HG02623 (cell line): Measurements from ENCODE around the gene FCHSD2.

Experiments
- ATAC-seq: cut with Tn5 transposase; IDR thresholded peaks from one replicate; pipeline ENCODE4 v1.9.1; 2021; ENCODE audit warnings: moderate library complexity; ENCODE audit not compliant: unreplicated experiment

The FCHSD2 gene

GRCh38 chr11:73172992-73173656 is 31.0 kb upstream of the FCHSD2 start:
- no peak for ATAC-seq

- no peak for ATAC-seq
Measured at GRCh38 chr11:73171436-73172161, 29.5 kb upstream of the FCHSD2 start.

GRCh38 chr11:73170140-73170539 is 28.0 kb upstream of the FCHSD2 start:
- ATAC-seq: no peak

- no peak for ATAC-seq
Measured at GRCh38 chr11:73168925-73169579, 26.9 kb upstream of the FCHSD2 start.

- ATAC-seq: no peak
Measured at GRCh38 chr11:73167363-73167954, 25.3 kb upstream of the FCHSD2 start.

GRCh38 chr11:73164803-73165540 is 22.9 kb upstream of the FCHSD2 start:
- ATAC-seq: no peak

GRCh38 chr11:73163638-73164174 is 21.6 kb upstream of the FCHSD2 start:
- ATAC-seq: no peak

- no peak for ATAC-seq
Measured at GRCh38 chr11:73162196-73162740, 20.1 kb upstream of the FCHSD2 start.

- ATAC-seq: no peak
Measured at GRCh38 chr11:73160005-73160760, 18.1 kb upstream of the FCHSD2 start.

GRCh38 chr11:73159297-73159696 is 17.2 kb upstream of the FCHSD2 start:
- no peak for ATAC-seq

GRCh38 chr11:73158356-73159051 is 16.4 kb upstream of the FCHSD2 start:
- ATAC-seq: no peak

- no peak for ATAC-seq
Measured at GRCh38 chr11:73157101-73158010, 15.2 kb upstream of the FCHSD2 start.

- no peak for ATAC-seq
Measured at GRCh38 chr11:73156686-73157085, 14.6 kb upstream of the FCHSD2 start.

GRCh38 chr11:73156114-73156513 is 14.0 kb upstream of the FCHSD2 start:
- no peak for ATAC-seq

GRCh38 chr11:73155102-73155501 is 13.0 kb upstream of the FCHSD2 start:
- no peak for ATAC-seq

GRCh38 chr11:73154178-73154577 is 12.1 kb upstream of the FCHSD2 start:
- ATAC-seq: peak; percentile 36

GRCh38 chr11:73152861-73153483 is 10.9 kb upstream of the FCHSD2 start:
- peak; percentile 62 for ATAC-seq
